ENCODE data around the gene REPS2.

Gene REPS2

GRCh38 chrX:17065100-17065499 lies 118.6 kb downstream of the REPS2 start:
- no peak for ATAC-seq (ENCODE audit: low read depth)
- H3K4me1 ChIP-seq (ENCODE audit: insufficient read depth, poor library complexity, severe bottlenecking): no peaks in the 10 kb centered on the region
- no peaks in the 10 kb centered on the region for H3K9me3 ChIP-seq (ENCODE audit: severe bottlenecking)
- H3K27me3 ChIP-seq (ENCODE audit: insufficient read depth, poor library complexity, severe bottlenecking): no peaks in the 10 kb centered on the region
- no peak overlapping the region for H3K4me3 ChIP-seq (ENCODE audit: severe bottlenecking)
- no peak overlapping the region for H3K27ac ChIP-seq (ENCODE audit: poor library complexity, severe bottlenecking)
- no peak for TF ChIP-seq CTCF (IDR thresholded peaks at IDR 0.05; ENCODE audit: poor library complexity, severe bottlenecking)
- DNase-seq (ENCODE audit: low spot score): no peak
- H3K36me3 ChIP-seq (ENCODE audit: low read depth): no peaks in the 10 kb centered on the region

- H3K4me1 ChIP-seq (ENCODE audit: insufficient read depth, poor library complexity, severe bottlenecking): no peaks in the 10 kb centered on the region
- no peak overlapping the region for H3K4me3 ChIP-seq (ENCODE audit: severe bottlenecking)
- no peaks in the 10 kb centered on the region for H3K36me3 ChIP-seq (ENCODE audit: low read depth)
- no peak for DNase-seq (ENCODE audit: low spot score)
- H3K27me3 ChIP-seq (ENCODE audit: insufficient read depth, poor library complexity, severe bottlenecking): no peaks in the 10 kb centered on the region
- no peak for TF ChIP-seq CTCF (IDR thresholded peaks at IDR 0.05; ENCODE audit: poor library complexity, severe bottlenecking)
- ATAC-seq (ENCODE audit: low read depth): no peak
- no peak overlapping the region for H3K27ac ChIP-seq (ENCODE audit: poor library complexity, severe bottlenecking)
- H3K9me3 ChIP-seq (ENCODE audit: severe bottlenecking): no peaks in the 10 kb centered on the region
Observed at GRCh38 chrX:17067534-17067933, 121.1 kb downstream of the REPS2 start.

GRCh38 chrX:17072301-17072700 lies 125.8 kb downstream of the REPS2 start:
- Histone ChIP-seq H3K27ac (ENCODE audit: poor library complexity, severe bottlenecking) (no peak overlapping the region), H3K4me1 (ENCODE audit: insufficient read depth, poor library complexity, severe bottlenecking) (no peaks in the 10 kb centered on the region)
- DNase-seq (ENCODE audit: low spot score): no peak

GRCh38 chrX:17072721-17073230 lies 126.3 kb downstream of the REPS2 start:
- no peak for DNase-seq (ENCODE audit: low spot score)
- no peaks in the 10 kb centered on the region for H3K4me1 ChIP-seq (ENCODE audit: insufficient read depth, poor library complexity, severe bottlenecking)
- H3K9me3 ChIP-seq (ENCODE audit: severe bottlenecking): no peaks in the 10 kb centered on the region
- no peak overlapping the region for H3K4me3 ChIP-seq (ENCODE audit: severe bottlenecking)
- ATAC-seq (ENCODE audit: low read depth): no peak
- no peaks in the 10 kb centered on the region for H3K36me3 ChIP-seq (ENCODE audit: low read depth)
- no peak for TF ChIP-seq CTCF (IDR thresholded peaks at IDR 0.05; ENCODE audit: poor library complexity, severe bottlenecking)
- H3K27me3 ChIP-seq (ENCODE audit: insufficient read depth, poor library complexity, severe bottlenecking): no peaks in the 10 kb centered on the region
- no peak overlapping the region for H3K27ac ChIP-seq (ENCODE audit: poor library complexity, severe bottlenecking)

More at GRCh38 chrX:17072301-17072700, 125.8 kb downstream of the REPS2 start:
- Histone ChIP-seq H3K27me3 (ENCODE audit: insufficient read depth, poor library complexity, severe bottlenecking) (no peaks in the 10 kb centered on the region), H3K36me3 (ENCODE audit: low read depth) (no peaks in the 10 kb centered on the region), H3K9me3 (ENCODE audit: severe bottlenecking) (no peaks in the 10 kb centered on the region), H3K4me3 (ENCODE audit: severe bottlenecking) (no peak overlapping the region)
- TF ChIP-seq CTCF (IDR thresholded peaks at IDR 0.05; ENCODE audit: poor library complexity, severe bottlenecking): no peak
- ATAC-seq (ENCODE audit: low read depth): no peak

GRCh38 chrX:17075004-17075403 lies 128.5 kb downstream of the REPS2 start:
- DNase-seq (ENCODE audit: low spot score): no peak
- H3K4me3 ChIP-seq (ENCODE audit: severe bottlenecking): no peak overlapping the region
- TF ChIP-seq CTCF (IDR thresholded peaks at IDR 0.05; ENCODE audit: poor library complexity, severe bottlenecking): no peak
- H3K9me3 ChIP-seq (ENCODE audit: severe bottlenecking): no peaks in the 10 kb centered on the region
- H3K27me3 ChIP-seq (ENCODE audit: insufficient read depth, poor library complexity, severe bottlenecking): no peaks in the 10 kb centered on the region
- no peaks in the 10 kb centered on the region for H3K36me3 ChIP-seq (ENCODE audit: low read depth)
- peaks cover 7% of the 10 kb centered on the region for H3K4me1 ChIP-seq (ENCODE audit: insufficient read depth, poor library complexity, severe bottlenecking)
- ATAC-seq (ENCODE audit: low read depth): peak; percentile 38; the same call in 2 of the 3 replicates
- no peak overlapping the region for H3K27ac ChIP-seq (ENCODE audit: poor library complexity, severe bottlenecking)

All from RWPE2 (cell line).